K562 treated with DMSO at 1 percent for 48 hours (cell line): ENCODE data around the gene ACSM6. TPM values are rescaled to one million over a fixed set of nuclear protein-coding genes. Genes with fewer than 3 reads are reported as not detected.

Experiments
- total RNA-seq: library from RNA; unstranded; fragments of 300-600 nt; gene quantifications from 2 replicates; pipeline ENCODE4 v1.2.3, GENCODE V29; 2022; ENCODE audit warnings: low replicate concordance; ENCODE audit errors: extremely low read depth

Gene ACSM6
- total RNA-seq = not detected in 2 replicates

GRCh38 chr10:95193944-95194343 lies at the start of gene ACSM6:
Gene ACSM6 (plus strand): TSS chr10:95194238. CDS start chr10:95194486, 248 bp downstream.

Other genes with a start within 250 kb of the ACSM6 start
- gene CYP2C8, start 124.7 kb upstream of the ACSM6 start, total RNA-seq = not detected in 2 replicates
- not detected in 2 replicates for gene PDLIM1, start 96.8 kb downstream of the ACSM6 start, total RNA-seq